CD4-positive, alpha-beta T cell treated with Interleukin-2 at 100 ng/mL for 4 hours (primary cell): ENCODE measurements around the gene ITPR2.

Source experiments
- DNase-seq: peaks from one replicate; pipeline ENCODE4 v3.0.0-alpha.2; 2020; ENCODE audit warnings: low spot score

Gene ITPR2

DNA sequence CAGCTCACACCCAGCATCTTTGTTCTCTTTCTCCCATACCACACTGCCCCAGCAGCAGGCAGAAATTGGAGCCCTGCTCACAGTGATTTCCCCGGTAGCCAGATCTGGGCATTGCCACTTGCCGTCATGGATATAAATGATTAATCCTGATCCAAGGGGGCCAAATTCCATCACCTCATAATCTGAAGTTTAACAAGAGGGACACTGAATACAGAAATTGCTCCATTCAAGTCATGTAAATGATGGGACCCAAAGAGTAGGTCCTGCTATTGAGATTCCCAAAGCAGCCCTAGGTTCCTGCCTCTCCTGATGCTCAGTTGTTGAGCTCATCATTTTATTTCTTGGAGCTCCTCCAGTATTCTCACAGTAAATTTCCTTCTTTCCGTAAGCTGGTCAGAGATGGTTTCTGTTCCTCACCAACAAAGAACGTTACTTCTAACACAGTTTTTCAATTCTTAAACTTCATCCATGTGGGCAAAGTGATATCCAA, 11.7 kb downstream of the ITPR2 start:
- no peak for DNase-seq

DNA sequence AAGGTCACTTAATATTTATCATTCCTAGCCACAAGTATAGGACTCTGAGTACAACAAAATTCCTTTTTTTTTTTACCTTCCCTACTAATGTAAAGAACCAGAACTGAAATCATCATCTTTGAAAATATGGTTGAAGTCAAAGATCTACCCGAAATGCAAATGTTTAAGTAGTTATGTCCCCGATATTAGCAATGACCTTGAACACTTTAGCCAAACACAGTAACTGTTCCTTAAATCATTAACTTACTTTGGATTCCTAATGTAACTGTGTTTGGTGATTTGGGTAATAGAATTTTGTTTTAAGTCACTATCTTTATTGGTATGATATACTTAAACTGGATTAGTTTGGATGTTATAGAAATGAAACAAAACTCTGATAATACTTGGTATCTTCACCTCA, 14.4 kb downstream of the ITPR2 start:
- no peak for DNase-seq

DNA sequence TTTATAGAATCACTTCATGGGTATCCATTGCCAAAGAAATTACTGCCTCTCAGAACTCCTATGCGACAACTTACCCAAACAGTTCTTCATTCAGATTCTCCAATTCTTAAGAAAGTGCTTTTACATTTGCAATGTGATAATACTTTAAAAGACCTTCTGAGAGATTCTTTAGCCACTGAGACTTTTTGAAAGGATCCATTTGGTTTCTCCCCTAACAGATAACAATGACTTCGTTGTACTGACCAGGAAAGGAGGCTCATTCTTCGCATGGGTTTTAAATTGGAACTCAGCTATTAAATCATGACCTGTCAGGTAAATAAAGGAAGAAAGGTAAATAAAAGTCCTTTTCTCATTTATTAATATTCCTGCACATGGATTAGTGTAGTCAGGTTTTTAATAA, 14.8 kb downstream of the ITPR2 start:
- no peak for DNase-seq

DNA sequence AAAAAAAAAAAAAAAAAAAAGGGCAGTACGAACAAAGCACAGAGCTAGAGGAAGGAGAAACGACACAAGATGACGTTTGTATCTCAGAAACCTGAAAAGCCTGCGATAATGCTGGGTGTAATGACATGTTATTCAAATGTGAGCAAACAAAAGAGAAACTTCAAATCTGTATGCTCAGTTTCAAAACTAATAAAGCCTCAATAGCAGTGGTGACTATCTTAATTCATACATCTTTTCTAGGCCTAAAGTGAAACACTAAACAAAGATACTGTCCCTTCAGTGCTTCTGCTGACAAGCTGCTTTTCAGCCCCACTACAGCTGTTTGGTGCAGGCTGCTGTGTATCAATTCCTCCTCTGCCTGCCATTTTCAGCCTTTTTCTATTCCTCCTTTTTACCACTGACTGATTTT, 15.8 kb downstream of the ITPR2 start:
- no peak for DNase-seq

DNA sequence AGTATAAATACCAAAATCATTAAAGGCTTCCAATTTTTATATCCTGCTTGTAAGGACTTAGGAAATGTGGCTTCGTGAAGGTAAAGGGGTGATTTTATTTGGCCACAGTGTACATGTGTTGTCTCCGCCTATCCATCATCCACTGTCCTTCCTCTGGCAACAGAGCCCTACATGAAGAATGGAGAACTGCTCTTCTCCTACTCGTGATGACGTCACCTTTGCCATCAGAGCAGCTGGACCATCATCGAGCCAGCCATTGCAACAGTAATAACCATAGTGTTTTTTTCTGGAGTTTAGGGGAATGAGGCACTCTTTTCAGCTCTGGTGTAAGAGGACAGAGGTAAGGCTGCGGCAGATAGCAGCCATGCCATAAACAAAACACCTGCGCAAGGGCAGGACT, 19.2 kb downstream of the ITPR2 start:
- DNase-seq = no peak

DNA sequence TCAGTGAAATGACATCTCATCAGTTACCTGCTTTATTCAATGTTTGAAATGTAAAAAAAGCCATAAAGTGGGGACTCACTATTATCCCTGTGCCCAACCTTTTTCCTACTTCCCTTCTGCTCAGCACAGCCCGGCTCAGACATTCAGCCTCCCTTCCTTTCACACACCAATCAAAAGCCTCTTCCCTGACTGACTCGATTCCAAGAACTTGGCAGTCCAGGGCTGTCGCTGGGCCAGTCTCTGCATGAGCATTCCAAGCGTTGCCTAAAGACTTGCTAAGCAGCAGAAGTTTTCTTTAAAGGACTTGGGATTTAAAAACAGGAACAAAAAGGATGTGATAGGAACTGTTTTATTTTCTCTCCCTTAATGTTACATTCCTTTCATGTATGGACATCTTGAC, 22.7 kb downstream of the ITPR2 start:
- no peak for DNase-seq

DNA sequence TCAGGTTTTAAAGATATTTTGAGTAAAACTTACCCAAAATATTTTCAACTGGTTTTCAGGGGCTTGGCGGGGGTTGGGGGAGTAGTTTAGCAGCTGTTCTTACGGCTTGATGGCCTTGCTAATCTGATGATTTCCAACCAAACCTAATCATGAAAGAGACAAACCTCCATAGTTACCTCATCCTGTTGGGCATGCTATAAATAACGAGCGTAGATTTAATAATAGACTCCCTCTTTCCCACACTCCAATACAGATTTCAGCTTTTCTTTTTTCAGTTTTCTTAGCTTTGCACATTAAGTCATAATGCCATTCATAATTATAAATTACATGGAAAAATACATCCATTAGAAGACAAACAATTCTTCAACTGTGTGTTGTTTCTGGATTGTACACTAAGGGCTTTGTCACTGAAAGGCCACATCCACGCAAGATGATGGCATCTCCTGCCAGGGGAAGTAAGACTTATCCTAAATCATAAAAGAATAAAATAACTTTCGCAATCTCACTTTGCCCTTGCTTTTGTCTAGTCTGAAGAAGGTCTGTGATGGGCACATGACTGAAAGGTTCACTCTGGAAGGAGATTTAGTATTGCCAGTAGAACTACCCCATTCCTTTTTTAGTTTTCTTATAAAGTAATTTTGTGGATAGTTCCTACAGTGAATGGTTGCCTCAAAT, 23.2 kb downstream of the ITPR2 start:
- DNase-seq = no peak

DNA sequence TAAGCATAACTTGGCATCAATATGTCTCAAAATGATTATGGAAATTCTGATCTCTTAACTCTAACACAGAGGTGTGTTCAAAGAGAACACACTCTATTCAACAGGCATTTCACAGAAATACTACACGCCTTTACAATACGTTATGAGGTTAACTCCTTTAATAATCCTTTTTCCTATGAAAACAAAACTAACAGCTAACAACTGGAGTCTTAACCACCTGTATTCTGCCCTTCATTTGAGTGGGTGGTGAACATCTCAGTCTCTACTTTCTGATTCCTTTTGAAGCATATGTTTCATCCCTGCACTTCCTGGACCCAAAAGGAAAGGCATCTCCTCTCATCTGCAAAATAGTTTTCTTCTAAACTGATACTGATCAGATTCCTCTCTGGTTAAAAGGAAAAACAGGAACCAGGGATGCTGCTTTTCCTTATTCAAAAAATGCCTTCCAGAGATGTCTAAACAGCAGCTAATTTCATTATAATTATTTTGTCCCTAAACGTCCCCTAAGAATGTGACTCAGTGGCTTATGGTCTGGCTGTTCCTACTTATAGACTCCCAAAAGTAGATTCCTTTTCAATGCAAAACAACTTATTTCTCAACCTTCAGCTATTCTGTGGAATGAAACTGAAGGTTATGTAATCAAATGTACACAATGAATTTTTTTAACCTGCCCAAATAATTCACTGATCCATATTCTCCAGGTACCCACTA, 24.1 kb downstream of the ITPR2 start:
- no peak for DNase-seq

DNA sequence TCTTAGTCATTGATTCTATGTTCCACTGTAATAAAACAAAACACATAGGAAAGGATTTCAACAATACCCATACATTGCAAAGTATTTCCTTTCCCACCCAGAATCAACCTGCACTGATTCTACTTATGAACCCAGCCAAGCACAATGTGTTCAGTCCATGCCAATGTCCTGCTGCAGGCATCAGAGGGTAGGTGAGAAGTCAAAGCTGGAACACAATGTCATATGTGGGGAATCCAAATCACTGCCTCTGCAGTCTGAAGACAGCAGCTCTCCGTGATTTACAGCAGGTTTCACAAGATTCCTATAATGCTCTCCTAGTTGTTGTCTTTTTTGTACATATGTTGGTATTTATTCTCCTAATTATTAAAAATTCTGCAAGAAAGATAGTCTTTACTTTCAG, 25.7 kb downstream of the ITPR2 start:
- no peak for DNase-seq

DNA sequence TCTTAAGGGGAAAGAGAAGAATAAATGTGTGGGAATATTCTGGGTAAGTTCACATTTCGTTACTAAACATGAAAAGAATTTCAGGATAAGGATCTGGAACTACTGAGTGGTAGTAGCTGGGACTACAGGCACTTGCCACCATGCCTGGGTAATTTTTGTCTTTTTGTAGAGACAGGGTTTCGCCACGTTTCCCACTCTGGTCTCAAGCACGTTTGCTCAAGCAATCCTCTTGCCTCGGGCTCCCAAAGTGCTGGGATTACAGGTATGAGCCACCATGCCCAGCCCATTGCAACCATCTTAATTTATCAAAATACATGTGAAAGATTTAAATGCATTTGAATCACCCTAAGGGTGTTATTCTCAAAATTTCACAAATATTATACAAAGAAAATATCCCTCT, 26.4 kb downstream of the ITPR2 start:
- DNase-seq = no peak

DNA sequence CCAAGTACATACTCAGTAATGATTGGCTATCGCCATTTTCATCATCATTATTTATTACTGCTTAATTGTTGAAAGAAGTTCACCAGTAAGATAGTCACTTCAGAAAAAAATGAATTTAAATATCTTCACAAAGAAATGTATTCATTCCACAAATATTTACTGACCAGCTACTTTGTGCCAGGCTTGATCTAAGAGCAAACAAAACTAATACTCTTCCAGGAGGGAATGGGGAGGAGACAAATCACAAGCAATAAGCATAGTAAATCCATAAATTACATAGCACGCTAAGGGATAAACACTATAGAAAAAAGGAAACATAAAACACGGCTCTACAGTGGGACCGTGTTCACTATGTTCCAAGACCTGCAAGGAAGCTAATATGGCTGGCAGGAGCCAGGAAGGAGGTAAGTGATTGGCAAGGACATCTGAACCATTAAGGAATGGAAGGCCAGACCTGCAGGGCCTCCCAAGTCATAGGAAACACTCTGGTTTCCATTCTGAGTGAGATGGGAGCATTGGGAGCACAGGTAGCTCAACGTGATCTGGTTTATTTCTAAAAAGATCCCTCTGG, 27.5 kb downstream of the ITPR2 start:
- DNase-seq = no peak

DNA sequence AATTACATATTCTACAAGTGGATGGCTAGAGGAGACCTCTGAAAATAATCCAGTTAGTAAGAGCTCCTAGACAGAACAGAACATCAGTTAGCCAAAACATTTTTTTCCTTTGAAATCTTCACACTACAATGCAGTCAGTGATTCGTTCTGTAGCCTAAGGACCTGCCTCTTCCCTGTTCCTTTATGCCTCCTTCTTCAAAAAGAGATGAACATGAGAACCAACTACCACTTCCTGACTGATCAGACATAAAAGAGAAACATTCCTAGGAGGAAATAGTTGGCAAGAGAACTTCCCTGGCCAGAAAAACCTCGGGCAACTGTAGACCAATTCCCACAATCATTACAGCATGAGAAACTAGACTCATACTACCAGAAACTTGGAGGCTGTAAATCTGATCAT, 29.4 kb downstream of the ITPR2 start:
- no peak for DNase-seq

DNA sequence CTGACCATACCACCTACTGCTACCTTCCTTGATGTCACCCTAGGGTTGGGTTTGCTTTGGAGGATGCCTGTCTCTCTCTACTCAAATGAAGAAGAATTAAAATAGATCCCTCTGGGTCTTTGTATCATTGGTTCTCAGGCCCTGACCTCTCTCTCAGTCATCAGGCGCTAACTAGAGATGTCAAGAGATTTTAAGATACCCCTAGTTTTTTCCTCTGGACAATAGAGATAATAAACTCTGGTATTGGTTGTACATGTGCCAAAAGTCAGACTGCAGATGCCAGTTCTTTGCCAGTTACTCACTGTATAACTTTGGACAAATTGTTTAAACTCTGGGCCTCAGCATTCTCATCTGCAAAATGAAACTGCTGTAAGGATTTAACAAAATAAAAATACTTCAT, 31.5 kb downstream of the ITPR2 start:
- no peak for DNase-seq

DNA sequence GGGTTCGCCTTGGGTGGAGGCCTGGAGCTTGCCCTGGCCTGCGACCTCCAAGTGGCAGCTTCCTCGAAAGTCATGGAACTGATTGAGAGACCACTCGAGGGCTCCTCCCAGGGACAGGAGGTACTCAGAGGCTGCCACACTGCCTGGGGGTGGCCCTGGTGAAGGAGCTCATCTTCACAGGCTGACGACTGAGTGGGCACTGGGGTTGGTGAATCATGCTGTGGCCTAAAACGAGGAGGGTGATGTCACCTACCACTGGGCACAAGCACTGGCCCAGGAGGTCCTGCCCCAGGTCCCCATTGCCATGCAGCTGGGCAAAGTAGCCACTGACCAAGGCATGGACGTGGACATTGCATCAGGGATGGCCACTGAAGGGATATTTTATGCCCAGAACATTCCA, 32.1 kb downstream of the ITPR2 start:
- no peak for DNase-seq

DNA sequence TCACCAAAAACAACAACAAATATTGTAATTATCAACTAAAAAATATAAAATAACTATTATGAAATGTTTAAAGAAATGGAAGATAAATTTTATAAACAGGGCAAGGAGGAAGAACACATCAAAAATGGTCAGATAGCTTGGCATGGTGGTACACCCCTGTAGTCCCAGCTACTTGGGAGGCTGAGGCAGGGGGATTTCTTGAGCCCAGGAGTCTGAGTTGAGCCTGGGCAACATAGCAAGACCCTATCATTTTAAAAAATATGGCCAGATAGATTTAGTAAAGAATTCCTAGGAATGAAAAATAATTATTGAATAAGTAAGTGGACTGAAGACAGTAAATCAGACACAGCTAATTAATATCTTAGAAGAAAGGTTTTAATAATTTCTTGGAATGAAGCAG, 32.6 kb downstream of the ITPR2 start:
- DNase-seq = no peak

DNA sequence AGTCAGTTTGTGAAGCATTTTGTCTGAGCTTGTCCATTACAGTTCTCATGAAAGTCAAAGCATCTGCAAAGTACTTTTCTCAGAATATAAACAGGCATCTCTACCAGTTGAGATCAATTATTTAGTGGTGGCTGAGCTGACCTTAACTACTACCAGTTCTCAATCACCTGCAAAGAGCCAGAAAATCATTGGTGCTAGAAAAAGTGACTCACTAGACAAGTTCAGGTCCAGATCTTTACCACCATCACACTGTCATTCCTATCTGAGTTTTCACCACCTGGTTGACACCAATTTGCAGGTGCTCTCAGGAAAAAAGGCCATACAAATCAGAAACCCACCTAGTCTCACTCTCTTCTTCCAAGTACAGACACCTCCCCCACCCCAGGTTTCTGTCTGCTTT, 33.3 kb downstream of the ITPR2 start:
- DNase-seq = no peak

DNA sequence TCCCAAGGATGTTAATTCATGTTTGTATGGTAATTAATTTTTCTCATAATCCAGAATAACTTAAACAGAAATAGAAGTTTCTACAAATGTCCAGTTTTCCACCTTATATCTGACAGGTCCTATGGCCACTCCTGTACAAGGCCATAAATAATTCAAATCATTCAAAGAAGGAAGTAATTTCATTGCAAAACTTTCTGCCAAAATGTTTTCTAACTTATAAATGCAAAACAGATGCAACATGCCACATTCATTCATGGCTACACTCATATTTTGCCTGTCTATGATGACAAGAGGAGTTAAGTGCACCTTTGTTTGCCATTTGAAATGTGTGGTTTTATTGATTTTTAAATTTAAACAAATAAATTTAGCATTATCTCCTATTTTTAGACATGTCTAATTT, 34.4 kb downstream of the ITPR2 start:
- DNase-seq = no peak

DNA sequence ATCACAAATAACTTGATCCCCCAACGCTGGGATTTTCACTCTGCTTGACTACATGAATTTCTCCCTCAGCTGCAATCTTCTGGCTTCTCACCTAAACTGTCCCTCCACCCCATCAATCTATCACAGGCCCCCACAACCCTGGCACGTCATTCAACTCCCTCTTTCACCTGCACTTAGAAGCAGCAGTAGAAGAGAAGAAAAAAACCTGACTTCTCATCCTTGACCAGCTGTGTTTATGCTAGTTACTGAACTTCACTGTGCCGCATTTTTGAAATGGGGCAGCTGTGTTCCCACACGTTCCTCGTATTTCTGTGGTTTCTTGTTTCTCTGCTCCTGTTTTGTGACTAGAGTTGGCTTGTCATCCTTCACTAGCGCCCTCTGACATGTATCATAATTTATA, 35.0 kb downstream of the ITPR2 start:
- no peak for DNase-seq

DNA sequence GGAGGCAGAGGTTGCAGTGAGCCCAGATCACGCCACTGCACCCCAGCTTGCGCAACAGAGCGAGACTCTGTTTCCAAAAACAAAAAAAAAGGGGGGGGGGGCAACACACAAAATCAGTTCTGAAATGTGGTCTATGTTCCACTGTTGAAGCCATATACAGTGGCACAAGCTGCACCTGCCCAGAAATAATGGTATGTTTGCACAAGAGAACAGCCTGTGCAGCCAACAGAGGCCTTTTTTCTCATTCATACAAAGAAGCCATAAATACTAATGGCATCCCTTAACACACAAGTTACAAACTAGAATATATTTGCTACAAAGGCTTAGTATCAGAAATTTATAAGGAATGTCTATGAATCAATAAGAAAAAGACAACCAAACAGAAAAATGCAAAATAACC, 37.1 kb downstream of the ITPR2 start:
- DNase-seq = no peak

DNA sequence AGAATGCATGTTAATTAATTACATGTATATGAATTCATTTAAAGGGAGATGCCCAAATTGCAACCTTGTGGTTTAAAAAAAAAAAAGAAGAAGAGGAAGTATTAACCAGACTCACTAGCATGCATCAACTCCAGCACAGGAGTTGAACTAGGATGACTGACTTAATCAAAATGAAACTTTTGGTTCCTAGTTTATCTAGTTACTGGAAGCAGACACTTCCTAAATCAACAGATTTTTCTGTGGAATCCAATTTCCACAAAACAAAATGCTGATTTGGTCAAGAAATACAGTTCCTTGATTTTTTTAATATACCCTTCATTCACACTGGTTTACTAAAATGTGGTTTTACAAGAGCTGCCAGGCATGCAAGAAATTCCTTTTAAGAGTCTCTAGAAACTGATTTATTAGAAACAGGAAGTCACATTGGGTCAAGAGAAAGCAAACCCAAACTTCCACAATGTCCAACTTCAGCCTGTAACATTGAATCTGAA, 41.6 kb downstream of the ITPR2 start:
- DNase-seq = no peak

DNA sequence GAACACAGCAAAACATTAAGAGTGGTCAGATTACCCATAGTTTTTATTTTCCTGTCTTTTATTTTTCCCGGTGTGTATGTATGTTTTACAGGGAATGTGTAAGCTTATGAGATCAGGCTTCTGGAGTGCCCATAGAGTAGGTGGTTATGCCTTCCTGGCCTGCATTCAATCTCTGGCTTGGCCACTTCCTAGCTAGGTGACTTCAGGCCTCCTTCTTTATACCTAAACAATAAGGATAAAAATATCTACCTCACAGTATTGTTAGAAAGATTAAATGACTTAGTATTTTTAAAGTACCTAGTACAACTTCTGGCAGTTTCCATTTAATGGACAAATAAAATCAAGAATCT, 42.4 kb downstream of the ITPR2 start:
- no peak for DNase-seq

DNA sequence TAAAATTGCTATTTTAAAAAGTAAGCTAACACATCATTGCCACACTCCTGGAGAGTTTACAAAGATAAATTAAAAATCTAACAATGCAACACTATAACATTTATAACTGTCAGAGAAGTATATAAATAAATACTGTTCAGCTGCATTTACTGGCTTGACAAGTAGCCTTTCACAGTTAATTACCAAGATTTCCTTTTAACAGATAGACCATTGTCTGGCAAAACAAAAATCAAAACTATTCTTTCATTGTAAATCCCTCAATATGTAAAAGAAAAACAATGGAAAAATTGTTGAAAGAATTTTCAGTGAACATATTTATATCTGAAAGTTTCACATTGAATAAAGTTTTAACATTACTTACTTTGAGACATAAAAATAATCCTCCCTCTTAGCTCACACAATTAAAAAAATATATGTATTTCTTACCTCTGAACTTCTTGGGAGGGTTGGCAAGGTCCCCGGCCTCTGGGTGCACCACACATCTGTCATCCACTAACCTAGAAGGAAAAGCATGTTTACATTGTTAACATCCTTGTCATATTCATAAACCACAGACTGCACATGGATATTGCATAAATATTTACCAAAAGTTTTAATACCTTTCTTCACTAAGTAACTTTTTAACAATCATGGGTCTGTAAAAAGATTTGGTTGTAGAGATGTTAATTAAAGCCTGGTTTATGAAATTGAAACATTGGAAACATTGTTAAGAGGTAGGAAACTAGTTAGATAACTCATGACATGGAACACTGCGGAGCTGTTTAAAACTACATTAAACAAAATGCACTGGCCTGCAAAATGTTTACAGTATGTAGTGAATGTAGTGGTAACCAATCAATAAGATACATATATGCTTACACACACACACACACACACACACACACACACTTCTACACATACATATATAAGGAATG, 43.0 kb downstream of the ITPR2 start:
- DNase-seq = no peak
